RWPE1 (cell line): ENCODE data around the gene LRRC10B.

ENCODE experiments used
- CTCF ChIA-PET: fragments of 350-600 bp; sonication (Branson Sonifier 250); formaldehyde crosslinking; extraction: SDS; loops from one replicate; lab custom pipeline; 2021; lab: Yijun Ruan, JAX
- POLR2A ChIA-PET: fragments of 400-600 bp; formaldehyde crosslinking; extraction: SDS; loops from one replicate; lab custom pipeline; 2020; ENCODE audit warnings: antibody characterized with exemption; ENCODE audit not compliant: low non-redundant PET; lab: Yijun Ruan, JAX
- DNase-seq: peaks from one replicate; pipeline ENCODE4 v3.0.0; 2012; ENCODE audit warnings: low spot score
- H3K27ac ChIP-seq: fragments of 450-650 bp; 2 replicates; pipeline ENCODE4 v1.5.1; 2017
- CTCF ChIP-seq: fragments of 450-650 bp; conservative IDR thresholded peaks from 2 replicates; pipeline ENCODE4 v1.5.1; 2017; ENCODE audit warnings: low read depth, mild to moderate bottlenecking

LRRC10B gene

GRCh38 chr11:61549662-61550568 lies 41.4 kb downstream of the LRRC10B start:
- CTCF ChIA-PET = no interaction called here
- POLR2A ChIA-PET = no interaction called here
- H3K27ac ChIP-seq = peak overlapping the region; percentile 20; the same call in 1 of the 2 replicates
- no peak for DNase-seq
- TF ChIP-seq CTCF = no peak

GRCh38 chr11:61550665-61551227 lies 42.2 kb downstream of the LRRC10B start:
- ChIA-PET POLR2A (no interaction called here), CTCF (no interaction called here)
- DNase-seq = no peak
- H3K27ac ChIP-seq = no peak overlapping the region
- no peak for TF ChIP-seq CTCF

- ChIA-PET POLR2A (no interaction called here), CTCF (interaction anchor here (1.0 kb wide), 1 partner anchor 11 kb away, joined by 5 read pairs; no protein-coding TSS in a partner anchor)
- no peak for TF ChIP-seq CTCF
- DNase-seq = no peak
- H3K27ac ChIP-seq = no peak overlapping the region
These were observed 43.1 kb downstream of the LRRC10B start for GRCh38 chr11:61551634-61552033.

GRCh38 chr11:61552108-61552635 lies 43.6 kb downstream of the LRRC10B start:
- no peak overlapping the region; the same call in 1 of the 2 replicates for H3K27ac ChIP-seq
- POLR2A ChIA-PET = no interaction called here
- DNase-seq = no peak
- TF ChIP-seq CTCF = no peak
- CTCF ChIA-PET = interaction anchor here (1.0 kb wide), 1 partner anchor 12 kb away, joined by 5 read pairs; no protein-coding TSS in a partner anchor

GRCh38 chr11:61553373-61554171 lies 45.0 kb downstream of the LRRC10B start:
- no peak for TF ChIP-seq CTCF
- H3K27ac ChIP-seq = no peak overlapping the region
- DNase-seq = no peak
- POLR2A ChIA-PET = no interaction called here
- CTCF ChIA-PET = interaction anchor here (0.6 to 1.2 kb wide), 5 partner anchors 13 to 344 kb away, joined by 3 to 5 read pairs (median 3); no protein-coding TSS in a partner anchor
